Measurements from ENCODE around the gene TACC2. TPM values are rescaled to one million over a fixed set of nuclear protein-coding genes. Genes with fewer than 3 reads are reported as not detected.
"Not testable (repeated sequence)": the region's sequence is repeated elsewhere in the genome, so short reads cannot be mapped to it uniquely, and the experiment has no call there.

TACC2 gene
- total RNA-seq, 2 experiments from 2014 or later: not detected

GRCh38 chr10:121974019-121974534 is 14.9 kb upstream of the TACC2 start:
- Mint-ChIP-seq H3K4me3 (peak overlapping the region; percentile 77), H3K9me3 (peaks cover 16% of the 10 kb centered on the region), H3K27me3 (no peaks in the 10 kb centered on the region), H3K4me1 (peaks cover 24% of the 10 kb centered on the region), H3K27ac (peak overlapping the region; percentile 26), H3K36me3 (ENCODE audit: low read depth) (peaks cover 24% of the 10 kb centered on the region)
- ChIA-PET CTCF (interaction anchor here (0.8 to 1.3 kb wide), 4 partner anchors 9 to 73 kb away, joined by 3 to 5 read pairs (median 3); partner anchors contain the start of gene ATE1), POLR2A (interaction anchor here (0.8 to 4.3 kb wide), 3 partner anchors 8 to 46 kb away, joined by 3 to 26 read pairs (median 3); partner anchors contain the start of gene ATE1)
- no peak for DNase-seq

- Mint-ChIP-seq H3K36me3 (ENCODE audit: low read depth) (peaks cover 24% of the 10 kb centered on the region), H3K27me3 (no peaks in the 10 kb centered on the region), H3K9me3 (peaks cover 16% of the 10 kb centered on the region), H3K4me3 (peak within 1 kb of the TSS; percentile 77), H3K27ac (peak within 1 kb of the TSS; percentile 71), H3K4me1 (peaks cover 24% of the 10 kb centered on the region)
- ChIA-PET POLR2A (interaction anchor here (0.8 to 4.3 kb wide), 3 partner anchors 9 to 46 kb away, joined by 3 to 26 read pairs (median 3); partner anchors contain the start of gene ATE1), CTCF (interaction anchor here (0.6 to 1.5 kb wide), 5 partner anchors 8 to 238 kb away, joined by 3 to 5 read pairs (median 3); partner anchors contain the start of gene ATE1)
- DNase-seq: peak; percentile 74
These were observed 14.2 kb upstream of the TACC2 start, which contains the start of gene NSMCE4A for GRCh38 chr10:121974535-121975294. Gene NSMCE4A, minus strand, starts transcription at chr10:121975217. Its CDS starts 52 bp downstream, at chr10:121975165.

- POLR2A ChIA-PET: interaction anchor here (4.3 kb wide), 1 partner anchor 47 kb away, joined by 26 read pairs; the partner anchor contains the start of gene ATE1
- peak overlapping the region; percentile 71 for H3K27ac Mint-ChIP-seq
These were observed 13.5 kb upstream of the TACC2 start for GRCh38 chr10:121975295-121976086.

GRCh38 chr10:121976607-121977006 is 12.4 kb upstream of the TACC2 start:
- peaks cover 13% of the 10 kb centered on the region for H3K36me3 Mint-ChIP-seq (ENCODE audit: low read depth)
- peak overlapping the region; percentile 27 for H3K4me3 Mint-ChIP-seq
- CTCF ChIA-PET: interaction anchor here (1.3 kb wide), 1 partner anchor 8 kb away, joined by 3 read pairs; no protein-coding TSS in a partner anchor
- no peak for DNase-seq
- POLR2A ChIA-PET: interaction anchor here (4.3 kb wide), 1 partner anchor 48 kb away, joined by 26 read pairs; the partner anchor contains the start of gene ATE1
- H3K27ac Mint-ChIP-seq: no peak overlapping the region
- no peaks in the 10 kb centered on the region for H3K27me3 Mint-ChIP-seq
- peaks cover 17% of the 10 kb centered on the region for H3K9me3 Mint-ChIP-seq
- peaks cover 22% of the 10 kb centered on the region for H3K4me1 Mint-ChIP-seq

More at GRCh38 chr10:121975295-121976086, 13.5 kb upstream of the TACC2 start:
- Mint-ChIP-seq H3K27me3 (no peaks in the 10 kb centered on the region), H3K4me1 (peaks cover 24% of the 10 kb centered on the region), H3K9me3 (peaks cover 16% of the 10 kb centered on the region), H3K4me3 (peak overlapping the region; percentile 71), H3K36me3 (ENCODE audit: low read depth) (peaks cover 22% of the 10 kb centered on the region)
- CTCF ChIA-PET: interaction anchor here (0.6 to 1.5 kb wide), 2 partner anchors 9 to 239 kb away, joined by 3 read pairs; no protein-coding TSS in a partner anchor
- DNase-seq: no peak

GRCh38 chr10:121978511-121978910 is 10.5 kb upstream of the TACC2 start:
- no peak overlapping the region for H3K4me3 Mint-ChIP-seq
- DNase-seq: no peak
- CTCF ChIA-PET: no interaction called here
- H3K36me3 Mint-ChIP-seq (ENCODE audit: low read depth): peaks cover 2% of the 10 kb centered on the region
- POLR2A ChIA-PET: no interaction called here
- H3K27ac Mint-ChIP-seq: no peak overlapping the region
- H3K27me3 Mint-ChIP-seq: no peaks in the 10 kb centered on the region
- peaks cover 10% of the 10 kb centered on the region for H3K4me1 Mint-ChIP-seq
- H3K9me3 Mint-ChIP-seq: peaks cover 18% of the 10 kb centered on the region

GRCh38 chr10:121981346-121981745 is 7.6 kb upstream of the TACC2 start:
- Mint-ChIP-seq H3K27me3 (no peaks in the 10 kb centered on the region), H3K4me3 (no peak overlapping the region), H3K4me1 (no peaks in the 10 kb centered on the region), H3K27ac (no peak overlapping the region), H3K36me3 (ENCODE audit: low read depth) (no peaks in the 10 kb centered on the region), H3K9me3 (peaks cover 27% of the 10 kb centered on the region)
- POLR2A ChIA-PET: no interaction called here
- DNase-seq: no peak
- CTCF ChIA-PET: no interaction called here

GRCh38 chr10:121983852-121984251 is 5.1 kb upstream of the TACC2 start:
- Mint-ChIP-seq H3K27ac (no peak overlapping the region), H3K9me3 (peaks cover 17% of the 10 kb centered on the region), H3K27me3 (peaks cover 5% of the 10 kb centered on the region), H3K4me1 (no peaks in the 10 kb centered on the region), H3K4me3 (no peak overlapping the region), H3K36me3 (ENCODE audit: low read depth) (no peaks in the 10 kb centered on the region)
- CTCF ChIA-PET: no interaction called here
- no peak for DNase-seq
- POLR2A ChIA-PET: no interaction called here

GRCh38 chr10:121984463-121984862 is 4.5 kb upstream of the TACC2 start:
- Mint-ChIP-seq H3K36me3 (ENCODE audit: low read depth) (no peaks in the 10 kb centered on the region), H3K27ac (no peak overlapping the region), H3K4me1 (no peaks in the 10 kb centered on the region), H3K9me3 (peaks cover 17% of the 10 kb centered on the region), H3K4me3 (no peak overlapping the region), H3K27me3 (peaks cover 5% of the 10 kb centered on the region)
- CTCF ChIA-PET: interaction anchor here (0.6 kb wide), 1 partner anchor 9 kb away, joined by 3 read pairs; the partner anchor contains the start of gene NSMCE4A
- POLR2A ChIA-PET: no interaction called here
- no peak for DNase-seq

DNA sequence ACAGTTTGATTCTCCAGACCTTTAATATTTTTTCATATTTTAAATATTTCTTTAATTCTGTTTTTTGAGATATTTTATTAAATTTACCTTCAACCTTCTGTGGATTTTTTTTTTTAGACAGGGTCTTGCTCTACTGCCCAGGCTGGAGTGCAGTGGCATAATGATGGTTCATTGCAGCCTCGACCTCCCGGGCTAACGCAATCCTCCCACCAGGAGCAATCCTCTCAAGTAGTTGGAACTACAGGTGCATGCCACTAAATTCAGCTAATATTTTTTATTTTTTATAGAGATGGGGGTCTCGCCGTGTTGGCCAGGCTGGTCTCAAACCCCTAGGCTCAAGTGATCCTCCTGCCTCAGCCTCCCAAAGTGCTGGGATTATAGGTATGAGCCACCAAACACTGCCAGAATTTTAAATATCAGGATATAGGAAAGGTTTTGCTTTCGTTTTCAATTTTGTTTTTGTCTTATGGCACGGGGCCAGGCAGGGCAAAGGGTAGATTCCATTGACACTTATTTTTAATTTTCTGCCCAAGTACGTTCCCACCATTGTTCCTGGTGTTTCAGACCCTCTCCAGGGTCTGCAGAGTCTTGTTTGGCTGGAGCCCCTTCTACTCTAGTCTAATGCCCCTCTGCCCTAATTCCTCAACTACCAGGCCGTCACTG is 1.2 kb downstream of the TACC2 start:
- peaks cover 2% of the 10 kb centered on the region for H3K4me1 Mint-ChIP-seq
- H3K9me3 Mint-ChIP-seq: no peaks in the 10 kb centered on the region
- no peaks in the 10 kb centered on the region for H3K36me3 Mint-ChIP-seq (ENCODE audit: low read depth)
- POLR2A ChIA-PET: no interaction called here
- H3K27ac Mint-ChIP-seq: no peak overlapping the region
- no peak overlapping the region for H3K4me3 Mint-ChIP-seq
- H3K27me3 Mint-ChIP-seq: peaks cover 7% of the 10 kb centered on the region
- DNase-seq: no peak
- CTCF ChIA-PET: no interaction called here

DNA sequence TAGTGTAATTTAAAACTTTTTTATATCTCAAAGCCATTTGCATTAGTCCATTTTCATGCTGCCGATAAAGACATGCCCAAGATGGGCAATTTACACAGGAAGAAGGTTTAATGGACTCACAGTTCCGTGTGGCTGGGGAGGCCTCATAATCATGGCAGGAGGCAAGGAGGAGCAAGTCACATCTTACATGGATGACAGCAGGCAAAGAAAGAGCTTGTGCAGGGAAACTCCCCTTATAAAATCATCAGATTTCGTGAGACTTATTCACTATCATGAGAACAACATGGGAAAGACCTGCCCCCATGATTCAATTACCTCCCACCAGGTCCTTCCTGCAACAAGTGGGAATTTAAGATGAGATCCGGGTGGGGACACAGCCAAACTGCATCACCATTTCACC is 2.8 kb downstream of the TACC2 start:
- H3K4me3 Mint-ChIP-seq; H3K27ac Mint-ChIP-seq; H3K36me3 Mint-ChIP-seq (ENCODE audit: low read depth); H3K9me3 Mint-ChIP-seq; H3K4me1 Mint-ChIP-seq; H3K27me3 Mint-ChIP-seq; DNase-seq; POLR2A ChIA-PET; CTCF ChIA-PET: not testable (repeated sequence)

DNA sequence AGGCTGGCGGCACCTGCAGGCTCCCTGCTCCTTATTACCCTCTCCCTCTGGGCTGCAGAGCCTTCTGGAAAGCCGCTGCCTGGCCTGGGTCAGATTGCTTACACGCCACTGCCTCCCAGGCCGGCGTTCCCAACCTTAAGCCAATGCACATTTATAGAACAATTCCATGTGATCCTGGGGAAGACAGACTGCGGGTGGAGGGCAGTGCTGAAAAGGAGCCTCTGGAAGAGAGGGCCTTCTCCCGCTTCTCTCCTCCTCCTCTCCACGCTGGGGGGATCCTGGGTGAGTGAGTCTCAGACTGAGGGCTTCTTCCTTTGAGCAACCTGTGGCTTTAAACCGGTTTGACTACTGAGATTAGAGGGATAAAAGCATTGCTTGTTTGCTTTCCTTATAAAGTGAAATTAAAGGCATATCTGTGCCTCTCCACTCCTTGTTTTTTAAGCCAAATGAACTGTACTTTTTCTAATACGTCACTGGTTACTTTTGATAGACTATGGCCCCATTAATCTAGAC is 5.5 kb downstream of the TACC2 start:
- Mint-ChIP-seq H3K27ac (no peak overlapping the region), H3K9me3 (peaks cover under 1% of the 10 kb centered on the region)
- POLR2A ChIA-PET: no interaction called here

GRCh38 chr10:121998462-121998861 is 9.5 kb downstream of the TACC2 start:
- Mint-ChIP-seq H3K27me3 (peaks cover 2% of the 10 kb centered on the region), H3K27ac (no peak overlapping the region), H3K4me3 (no peak overlapping the region), H3K4me1 (no peaks in the 10 kb centered on the region), H3K36me3 (ENCODE audit: low read depth) (no peaks in the 10 kb centered on the region), H3K9me3 (peaks cover 13% of the 10 kb centered on the region)
- DNase-seq: no peak
- ChIA-PET CTCF (no interaction called here), POLR2A (no interaction called here)

More for the DNA sequence above, 5.5 kb downstream of the TACC2 start:
- no peak overlapping the region for H3K4me3 Mint-ChIP-seq
- peaks cover 2% of the 10 kb centered on the region for H3K4me1 Mint-ChIP-seq
- DNase-seq: no peak
- peaks cover 4% of the 10 kb centered on the region for H3K27me3 Mint-ChIP-seq
- CTCF ChIA-PET: no interaction called here
- H3K36me3 Mint-ChIP-seq (ENCODE audit: low read depth): no peaks in the 10 kb centered on the region

Data from activated CD4-positive, alpha-beta memory T cell treated with anti-CD3 and anti-CD28 coated beads, Interleukin-2, amount 10 ng/mL, durations not matched to agents 7 days and 5 days (primary cell).